HEK293 (cell line): ENCODE results near the gene FBXW10.
A peak's percentile ranks its signal among the peaks of the same experiment; 100 is the strongest.
"Not testable (repeated sequence)": the region's sequence is repeated elsewhere in the genome, so short reads cannot be mapped to it uniquely, and the experiment has no call there.

Experiments used
- CTCF ChIA-PET: fragments of 350-600 bp; formaldehyde crosslinking; extraction: SDS; loops from one replicate; lab custom pipeline; 2021; ENCODE audit warnings: antibody characterized with exemption; lab: Yijun Ruan, JAX
- POLR2A ChIA-PET: fragments of 300-600 bp; formaldehyde crosslinking; extraction: SDS; loops from one replicate; lab custom pipeline; 2020; ENCODE audit warnings: antibody characterized with exemption, inconsistent platforms; lab: Yijun Ruan, JAX
- H3K27ac ChIP-seq: fragments of 200-500 bp; sonication (Bioruptor generic); 2 replicates; pipeline ENCODE4 v1.5.1; 2014; ENCODE audit warnings: low read depth, low read length, control low read depth, inconsistent platforms; ENCODE audit errors: extremely low read depth
- H3K36me3 ChIP-seq, 2 experiments: fragments of 200-500 bp in 1 of 2; sonication (Bioruptor generic) in 1 of 2; 1 replicate in 1 of 2; 2 replicates in 1 of 2; pipeline ENCODE4 v1.5.1; 2014 to 2017; ENCODE audit warnings: inconsistent platforms in 2 of 2, low read length in 2 of 2; ENCODE audit not compliant: control insufficient read depth in 2 of 2, insufficient read depth in 1 of 2
- H3K4me1 ChIP-seq: fragments of 200-500 bp; sonication (Bioruptor generic); 2 replicates; pipeline ENCODE4 v1.5.1; 2014; ENCODE audit warnings: mild to moderate bottlenecking, low read length, inconsistent platforms; ENCODE audit not compliant: control insufficient read depth, insufficient read depth
- H3K4me3 ChIP-seq: 2 replicates; pipeline ENCODE4 v1.5.1; 2011; ENCODE audit warnings: low read depth, mild to moderate bottlenecking, control low read depth, low read length, moderate library complexity
- H3K9me3 ChIP-seq: fragments of 200-500 bp; sonication (Bioruptor generic); 2 replicates; pipeline ENCODE4 v1.5.1; 2014; ENCODE audit warnings: low read depth, low read length, inconsistent platforms; ENCODE audit not compliant: control insufficient read depth, insufficient read depth
- CTCF ChIP-seq: fragments of 450-650 bp; formaldehyde crosslinking; IDR thresholded peaks from 2 replicates; pipeline ENCODE4 v1.5.1; 2016; ENCODE audit warnings: missing biosample characterization, missing genetic modification characterization
- ZNF335 ChIP-seq: fragments of 450-650 bp; formaldehyde crosslinking; conservative IDR thresholded peaks from 2 replicates; pipeline ENCODE4 v1.5.1; 2016; ENCODE audit warnings: missing biosample characterization, missing genetic modification characterization
- ZNF654 ChIP-seq: fragments of 450-650 bp; formaldehyde crosslinking; IDR thresholded peaks from 2 replicates; pipeline ENCODE4 v1.5.1; 2016; ENCODE audit warnings: low read depth, missing biosample characterization, missing genetic modification characterization

The FBXW10 gene

GRCh38 chr17:18816489-18817371 lies 72.9 kb downstream of the FBXW10 start:
- H3K9me3 ChIP-seq, H3K4me3 ChIP-seq, POLR2A ChIA-PET, H3K36me3 ChIP-seq, H3K4me1 ChIP-seq, H3K27ac ChIP-seq: not testable (repeated sequence)
- CTCF ChIA-PET, result interaction anchor here (0.5 to 1.2 kb wide), 5 partner anchors 49 to 191 kb away, joined by 3 read pairs; no protein-coding TSS in a partner anchor
- TF ChIP-seq ZNF335, result 0 out of 2 replicates have a peak, but pooled peaks have one; percentile 15
- TF ChIP-seq ZNF654, result peak; percentile 52
- TF ChIP-seq CTCF (tag by site-specific recombination), result 0 out of 2 replicates have a peak, but pooled peaks have one; percentile 10

- H3K4me3 ChIP-seq, H3K27ac ChIP-seq, POLR2A ChIA-PET, H3K4me1 ChIP-seq, H3K9me3 ChIP-seq, H3K36me3 ChIP-seq: not testable (repeated sequence)
- CTCF ChIA-PET, result interaction anchor here (0.6 kb wide), 1 partner anchor 140 kb away, joined by 5 read pairs; no protein-coding TSS in a partner anchor
Observed at GRCh38 chr17:18821430-18821829, 77.6 kb downstream of the FBXW10 start.

- CTCF ChIA-PET, result not testable (repeated sequence)
Observed at GRCh38 chr17:18827613-18828012, 83.8 kb downstream of the FBXW10 start.

More at GRCh38 chr17:18827613-18828012, 83.8 kb downstream of the FBXW10 start:
- H3K4me3 ChIP-seq, H3K4me1 ChIP-seq, POLR2A ChIA-PET, H3K9me3 ChIP-seq, H3K27ac ChIP-seq, H3K36me3 ChIP-seq: not testable (repeated sequence)
